ENCODE measurements around the gene PDGFB.
A peak's percentile ranks its signal among the peaks of the same experiment; 100 is the strongest.

PDGFB gene

DNA sequence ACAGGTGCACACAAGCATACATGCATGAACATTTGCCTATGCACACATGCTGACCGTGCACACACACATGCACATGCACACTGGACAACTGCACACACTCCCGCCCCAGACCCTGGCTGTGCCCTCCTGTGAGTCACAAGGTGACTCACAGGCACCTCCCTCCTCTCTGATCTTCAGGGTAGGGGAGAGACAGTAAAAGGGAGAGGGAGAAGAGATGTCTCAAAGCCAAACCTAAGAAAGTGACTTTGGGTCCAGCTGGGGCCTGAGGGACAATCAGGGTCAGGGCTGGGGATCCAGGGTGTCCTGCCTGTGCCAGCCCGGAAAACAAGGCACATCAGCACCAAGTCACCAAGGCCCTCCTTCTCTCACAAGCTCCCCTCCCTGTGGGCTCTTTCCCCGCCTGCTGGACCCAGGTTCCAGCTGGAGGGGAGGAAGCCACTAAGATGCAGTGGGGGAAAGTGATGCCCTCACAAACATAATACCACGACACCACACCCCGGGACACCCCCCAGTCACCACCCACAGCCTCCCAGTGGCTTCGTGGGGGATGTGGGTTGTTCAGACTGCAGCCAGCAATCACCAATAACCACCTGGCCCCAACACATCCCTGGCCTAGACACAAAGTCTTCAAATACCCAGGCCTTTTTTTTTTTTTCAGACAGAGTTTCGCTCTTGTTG, 39.3 kb downstream of the PDGFB start:
- DNase-seq (ENCODE audit: low read depth) = peak; percentile 28

DNA sequence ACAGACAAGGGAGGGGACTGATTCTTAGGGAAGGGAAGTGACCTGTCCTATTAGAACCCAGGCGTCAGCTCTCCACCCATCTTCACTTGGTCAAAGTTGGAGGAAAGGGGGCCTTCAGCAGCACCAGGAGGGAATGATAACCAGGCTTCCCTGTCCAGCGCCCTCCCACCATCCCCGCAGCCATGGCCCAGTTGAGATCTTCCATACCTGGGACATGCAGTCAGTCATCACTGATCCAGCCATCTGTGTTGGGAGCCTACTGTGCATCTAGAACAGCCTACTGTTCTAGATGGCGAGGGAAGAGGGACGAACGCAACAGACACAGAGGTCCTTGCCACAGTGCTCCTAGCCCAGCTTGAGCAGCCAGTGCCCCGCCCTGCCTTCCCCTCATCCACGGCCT, 40.6 kb downstream of the PDGFB start:
- no peak for DNase-seq (ENCODE audit: low read depth)

DNA sequence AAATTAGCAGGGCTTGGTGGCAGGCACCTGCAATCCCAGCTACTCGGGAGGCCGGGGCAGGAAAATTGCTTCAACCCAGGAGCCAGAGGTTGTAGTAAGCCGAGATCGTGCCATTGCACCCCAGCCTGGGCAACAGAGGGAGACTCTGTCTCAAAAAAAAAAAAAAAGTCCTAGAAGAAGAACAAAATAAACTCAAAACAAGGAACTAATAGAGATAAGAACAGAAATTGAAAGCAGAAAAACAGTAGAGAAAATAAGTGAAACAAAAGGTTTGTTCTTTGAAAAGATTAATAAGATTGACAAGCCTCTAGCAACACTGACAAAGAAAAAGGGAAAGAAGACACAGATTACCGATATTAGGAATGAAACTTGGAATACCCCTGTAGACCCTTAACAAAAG, 47.2 kb downstream of the PDGFB start:
- DNase-seq (ENCODE audit: low read depth) = no peak

DNA sequence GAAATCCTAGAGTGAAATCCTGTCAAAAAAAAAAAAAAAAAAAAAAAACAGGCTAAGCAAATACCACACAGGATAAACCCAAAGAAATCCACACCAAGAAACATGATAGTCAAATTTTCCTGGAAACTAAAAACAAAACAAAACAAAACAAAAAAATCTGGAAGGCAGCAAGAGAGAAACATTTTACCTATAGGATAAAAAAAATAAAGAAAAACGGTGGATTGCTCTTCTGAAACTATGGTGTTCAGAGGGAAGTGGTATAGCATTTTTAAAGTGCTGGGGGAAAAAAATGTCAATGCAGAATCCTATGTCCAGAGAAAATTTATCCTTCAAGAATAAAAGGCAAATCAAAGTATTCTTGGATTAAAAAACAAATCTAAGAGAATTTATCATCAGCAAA, 50.7 kb downstream of the PDGFB start:
- DNase-seq (ENCODE audit: low read depth) = no peak

DNA sequence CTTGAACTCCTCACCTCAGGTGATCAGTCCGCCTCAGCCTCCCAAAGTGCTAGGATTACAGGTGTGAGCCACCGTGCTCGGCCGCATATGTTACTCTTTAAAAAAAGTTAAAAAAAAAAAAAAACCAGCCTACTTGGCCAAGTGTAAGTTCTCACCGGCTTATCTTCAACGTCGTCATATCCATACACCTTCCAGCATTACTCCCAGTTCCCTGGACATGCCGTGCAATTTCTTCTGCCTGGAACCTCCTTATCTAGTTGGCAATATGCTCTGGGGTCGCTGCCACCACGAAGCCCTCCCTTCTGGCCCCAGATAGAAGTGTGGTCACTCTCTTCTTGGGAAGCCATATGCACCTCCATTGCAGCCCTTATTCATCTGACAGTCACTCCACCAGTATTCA, 56.0 kb downstream of the PDGFB start:
- no peak for DNase-seq (ENCODE audit: low read depth)

DNA sequence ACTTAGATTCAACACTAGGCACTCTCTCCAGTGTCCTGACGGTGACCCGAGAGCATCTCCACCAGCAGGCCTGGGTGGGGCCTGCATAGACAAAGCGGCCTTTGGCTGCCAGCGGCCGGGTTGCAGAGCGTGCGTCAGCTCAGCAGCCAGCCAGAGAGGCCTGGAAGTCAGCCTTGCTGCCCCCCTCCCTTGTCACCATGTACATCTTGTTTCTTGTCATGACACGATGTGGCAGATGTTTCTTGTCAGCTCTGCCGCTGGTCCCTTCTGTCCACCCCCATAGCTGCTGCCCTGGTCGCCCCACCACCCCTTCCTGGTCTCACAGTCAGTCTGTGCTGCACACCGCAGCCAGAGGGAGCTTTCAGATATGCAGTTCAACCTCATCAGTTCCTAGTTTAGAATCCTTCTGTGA, 59.2 kb downstream of the PDGFB start:
- no peak for DNase-seq (ENCODE audit: low read depth)

DNA sequence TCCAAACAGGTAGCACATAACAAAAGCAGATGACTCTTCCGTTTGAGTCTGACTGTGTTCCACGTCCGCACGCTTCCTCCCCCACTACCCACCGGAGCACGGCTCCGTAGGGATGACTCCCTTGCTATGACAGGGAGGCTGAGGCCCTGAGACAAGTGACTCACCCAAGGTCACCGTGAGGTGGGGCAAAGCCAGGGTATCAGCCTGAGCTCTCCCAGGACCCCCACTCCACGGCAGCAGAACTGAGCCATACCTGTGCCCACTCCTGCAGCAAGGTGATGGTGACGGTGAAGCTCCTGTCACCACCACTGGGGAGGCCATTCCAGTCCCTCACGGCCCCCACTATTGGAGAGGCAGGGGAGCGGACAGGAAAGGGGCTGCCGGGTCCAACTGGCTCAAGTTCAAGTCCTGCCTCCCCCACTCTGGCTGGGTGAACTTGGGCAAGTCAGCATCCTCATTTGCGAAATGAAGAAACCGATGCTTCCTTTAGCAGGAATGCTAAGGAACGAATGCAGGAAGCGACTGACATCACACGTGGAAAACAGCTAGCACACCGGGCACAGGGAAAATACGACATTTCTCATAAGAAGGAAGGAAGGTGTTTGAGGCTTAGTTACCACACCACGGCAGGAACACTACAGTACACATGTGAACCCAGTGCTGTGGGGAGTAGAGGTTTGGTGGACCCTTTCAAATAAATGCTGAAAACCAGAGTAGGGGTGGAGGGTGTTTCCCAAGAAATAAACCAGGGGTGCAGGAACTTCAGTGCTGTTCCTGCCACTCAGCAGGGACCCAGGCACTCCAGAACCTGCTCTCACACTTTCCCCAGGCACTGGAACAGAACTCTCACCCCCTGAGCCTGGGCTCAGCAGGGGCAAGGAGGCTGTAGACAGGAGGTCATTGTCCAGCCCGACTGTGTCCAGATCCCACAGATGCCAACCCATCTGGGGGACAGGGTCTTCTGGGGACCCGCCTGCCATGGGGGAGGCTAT, 59.9 kb downstream of the PDGFB start:
- no peak for DNase-seq (ENCODE audit: low read depth)

DNA sequence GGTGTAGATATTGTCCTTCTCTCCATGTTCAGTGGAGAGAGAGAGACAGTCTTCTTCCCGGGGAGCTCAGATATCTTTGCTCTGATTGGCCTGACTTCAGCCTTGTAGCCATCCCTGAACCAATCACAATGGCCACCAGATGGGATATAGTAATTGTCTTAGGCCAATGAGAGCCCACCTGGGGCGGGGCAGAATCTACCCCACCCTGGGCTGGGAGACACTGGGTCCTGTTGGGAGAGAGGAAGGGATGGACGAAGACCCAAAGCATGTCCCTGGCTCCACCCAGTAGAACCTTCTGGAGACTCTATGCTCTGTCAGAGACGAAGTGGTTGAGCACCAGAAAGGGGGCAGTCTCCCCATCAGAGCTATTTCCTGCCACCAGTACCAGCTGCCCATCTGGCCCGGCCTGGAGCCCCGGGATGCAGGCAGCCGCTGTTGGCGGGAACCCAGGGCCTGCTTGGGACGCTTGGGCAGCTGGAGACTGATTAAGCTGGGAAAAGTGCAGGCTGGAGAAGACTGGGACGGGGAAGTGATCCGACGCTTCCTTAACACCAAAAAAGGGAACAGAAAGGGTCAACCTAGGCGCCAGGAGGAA, 60.7 kb downstream of the PDGFB start:
- no peak for DNase-seq (ENCODE audit: low read depth)

DNA sequence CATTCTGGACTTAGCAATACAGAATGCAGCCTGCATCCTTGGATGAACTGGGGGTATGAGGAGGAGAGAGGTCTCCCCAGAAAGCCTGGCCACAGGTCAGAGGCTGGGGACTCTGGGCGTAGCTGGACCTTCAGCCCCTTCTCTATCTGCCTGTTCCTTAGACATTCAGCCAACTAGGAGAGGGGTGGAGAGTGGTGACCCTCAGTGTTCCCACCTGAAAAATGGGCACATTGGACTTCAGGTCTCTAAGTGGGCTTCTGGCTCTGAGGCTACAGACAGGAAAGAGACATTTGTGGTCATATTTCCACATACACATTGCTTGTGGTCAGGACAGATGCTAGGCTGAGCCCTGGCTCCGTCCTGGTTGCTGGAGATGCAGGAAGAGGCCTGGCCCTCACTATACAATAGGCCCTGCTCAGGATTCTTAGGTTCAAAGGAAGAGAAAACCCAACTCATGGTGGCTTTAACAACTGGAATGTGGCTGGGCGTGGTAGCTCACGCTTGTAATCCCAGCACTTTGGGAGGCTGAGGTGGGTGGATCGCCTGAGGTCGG, 62.2 kb downstream of the PDGFB start:
- no peak for DNase-seq (ENCODE audit: low read depth)

DNA sequence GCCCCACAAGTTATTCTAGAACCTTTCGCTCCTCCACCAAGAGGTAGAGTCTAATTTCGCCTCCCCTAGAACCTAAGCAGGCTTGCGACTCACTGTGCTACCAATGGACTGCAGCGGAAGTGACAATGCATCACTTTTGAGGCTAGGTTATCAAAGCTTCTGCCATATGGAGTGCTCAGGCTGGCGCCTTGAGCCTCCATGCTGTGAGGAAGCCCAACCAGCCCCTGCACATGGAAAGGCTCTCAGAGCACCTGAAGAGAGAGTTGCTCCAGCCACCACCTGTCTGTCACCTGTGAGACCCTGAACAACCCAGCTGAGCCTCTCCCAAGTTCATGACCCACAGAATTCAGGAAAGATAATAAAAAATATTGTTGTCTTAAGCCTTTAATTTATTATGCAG, 63.0 kb downstream of the PDGFB start:
- DNase-seq (ENCODE audit: low read depth) = no peak

DNA sequence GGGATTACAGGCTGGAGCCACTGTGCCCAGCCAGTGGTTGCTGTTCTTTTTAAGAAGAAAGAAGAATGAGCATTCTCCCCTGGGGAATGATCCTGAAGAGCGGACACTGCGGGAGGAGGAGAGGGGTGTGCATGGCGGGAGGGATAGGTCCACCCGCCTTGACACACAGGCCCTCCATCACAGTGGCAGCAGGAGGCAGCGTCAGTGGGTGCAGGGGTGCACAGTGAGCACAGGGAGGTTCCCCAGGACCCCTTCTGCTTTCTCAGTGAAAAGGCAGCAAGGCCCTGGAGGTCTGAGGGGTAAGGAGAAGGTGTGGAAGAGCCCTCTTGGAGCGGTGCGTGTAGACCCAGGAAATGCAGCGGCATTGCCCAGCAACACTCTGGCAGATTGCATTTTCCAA, 63.4 kb downstream of the PDGFB start:
- no peak for DNase-seq (ENCODE audit: low read depth)

DNA sequence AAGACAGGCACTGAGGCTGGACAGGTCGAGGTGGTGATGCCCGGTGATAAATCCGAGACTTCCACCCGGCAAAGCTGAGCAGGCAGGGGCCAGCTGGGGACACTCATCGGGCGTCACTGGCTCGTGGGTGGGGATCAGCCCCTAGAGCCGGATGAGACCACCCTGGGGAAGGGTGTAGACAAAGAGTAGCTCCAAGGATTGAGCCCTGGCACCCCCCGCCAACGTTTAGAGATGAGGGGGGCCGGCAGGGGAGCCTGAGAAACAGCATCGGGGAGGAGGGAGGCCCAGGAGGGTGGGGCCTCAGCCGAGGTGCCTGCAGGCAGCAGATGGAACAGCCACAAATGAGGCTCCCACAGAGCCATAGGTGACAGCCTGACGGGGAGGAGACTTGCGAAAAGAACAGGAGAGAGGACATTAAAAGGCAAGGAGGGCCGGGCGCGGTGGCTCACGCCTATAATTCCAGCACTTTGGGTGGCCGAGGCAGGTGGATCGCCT, 64.9 kb downstream of the PDGFB start:
- no peak for DNase-seq (ENCODE audit: low read depth)

DNA sequence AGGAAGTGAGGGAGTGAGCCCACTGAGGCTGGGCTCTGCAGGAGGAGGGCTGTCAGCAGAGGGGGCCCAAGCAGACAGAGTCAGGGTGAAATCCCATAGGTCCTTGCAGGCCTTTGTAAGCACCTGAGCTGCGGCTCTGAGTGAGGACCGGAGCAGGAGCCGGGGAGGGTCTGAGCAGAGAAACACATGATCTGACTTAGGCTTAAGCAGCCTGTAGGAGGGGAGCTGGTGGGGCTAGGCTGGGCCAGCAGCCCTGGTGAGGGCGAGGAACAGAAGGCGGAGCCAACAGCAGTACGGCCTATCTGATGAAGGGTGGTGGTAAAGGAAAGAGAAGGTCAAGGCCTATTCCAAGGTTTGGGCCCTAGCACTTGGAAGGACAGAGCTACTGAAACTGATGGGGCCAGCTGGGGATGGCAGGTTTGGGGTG, 65.4 kb downstream of the PDGFB start:
- no peak for DNase-seq (ENCODE audit: low read depth)

DNA sequence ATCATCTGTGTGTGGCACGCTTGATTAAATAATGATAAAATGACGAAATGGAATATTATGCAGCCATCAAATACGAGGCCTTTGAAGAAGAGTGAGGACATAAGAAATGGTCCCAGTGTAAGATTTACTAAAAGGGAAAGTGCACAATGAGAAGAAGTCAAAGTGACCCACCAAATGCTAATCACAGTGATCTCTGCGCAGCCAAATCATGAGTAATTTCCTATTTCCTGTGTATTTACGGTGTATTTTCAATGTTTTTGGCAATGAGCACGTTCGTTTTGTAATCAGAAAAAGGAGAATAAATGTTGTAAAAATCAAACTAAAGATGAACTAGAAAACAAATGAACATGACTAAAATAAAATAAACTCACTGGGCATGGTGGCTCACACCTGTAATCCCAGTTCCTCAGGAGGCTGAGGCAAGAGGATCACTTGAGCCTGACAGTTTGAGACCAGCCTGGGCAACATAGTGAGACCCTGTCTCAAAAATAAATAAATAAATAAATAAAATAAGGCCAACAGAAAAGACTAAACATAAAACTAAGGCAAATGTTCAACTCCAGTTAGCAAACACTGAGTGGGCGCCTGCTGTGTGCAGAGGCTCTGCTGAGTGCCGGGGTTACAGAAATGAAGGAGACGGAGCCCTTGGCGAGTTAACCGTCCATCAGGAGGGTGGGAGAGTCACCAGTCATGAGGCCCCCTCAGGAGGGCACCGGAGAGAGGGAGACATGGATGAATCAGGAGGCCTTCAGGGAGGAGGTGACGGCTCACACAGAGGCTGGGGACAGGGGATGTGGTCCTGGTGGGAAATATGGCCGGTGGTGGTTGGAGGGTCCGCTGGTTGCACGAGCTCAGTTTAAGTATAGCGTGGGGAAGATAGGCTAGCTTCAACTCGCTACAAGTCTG, 66.3 kb downstream of the PDGFB start:
- DNase-seq (ENCODE audit: low read depth) = no peak

DNA sequence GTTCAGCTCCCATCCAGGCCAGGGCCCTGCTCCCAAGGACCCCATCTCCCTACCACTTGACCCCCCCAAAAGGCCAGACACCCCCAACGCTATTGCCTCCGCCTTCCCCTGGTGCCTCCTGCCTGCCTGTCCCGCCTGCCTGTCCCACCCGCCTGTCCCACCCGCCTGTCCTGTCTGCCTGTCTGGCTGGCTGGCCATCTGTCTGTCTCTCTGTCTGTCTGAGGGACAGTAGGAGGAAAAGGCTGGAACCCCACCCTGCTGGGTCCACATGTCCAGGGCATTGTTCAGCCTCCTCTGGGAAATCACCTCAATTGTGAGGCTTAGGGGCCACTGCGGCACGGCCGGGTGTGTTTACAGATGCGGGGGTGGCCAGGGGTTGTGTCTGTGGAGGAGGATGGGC, 67.0 kb downstream of the PDGFB start:
- DNase-seq (ENCODE audit: low read depth) = no peak

DNA sequence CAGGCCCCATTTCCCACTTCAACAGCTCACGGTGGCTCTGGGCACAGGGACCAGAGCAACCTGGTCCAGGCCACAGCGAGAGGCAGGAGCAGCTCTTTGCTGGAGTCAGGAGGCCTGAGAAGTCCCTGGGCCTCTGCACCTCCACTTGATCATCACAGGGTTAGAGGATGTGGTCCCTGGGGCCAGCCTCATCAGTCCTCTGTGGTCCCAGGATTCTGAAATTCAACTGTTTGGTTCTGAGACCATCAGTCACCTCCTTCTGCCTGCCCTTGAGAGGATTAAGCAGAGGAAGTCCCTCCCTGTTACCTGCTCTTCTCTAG, 67.4 kb downstream of the PDGFB start:
- no peak for DNase-seq (ENCODE audit: low read depth)

DNA sequence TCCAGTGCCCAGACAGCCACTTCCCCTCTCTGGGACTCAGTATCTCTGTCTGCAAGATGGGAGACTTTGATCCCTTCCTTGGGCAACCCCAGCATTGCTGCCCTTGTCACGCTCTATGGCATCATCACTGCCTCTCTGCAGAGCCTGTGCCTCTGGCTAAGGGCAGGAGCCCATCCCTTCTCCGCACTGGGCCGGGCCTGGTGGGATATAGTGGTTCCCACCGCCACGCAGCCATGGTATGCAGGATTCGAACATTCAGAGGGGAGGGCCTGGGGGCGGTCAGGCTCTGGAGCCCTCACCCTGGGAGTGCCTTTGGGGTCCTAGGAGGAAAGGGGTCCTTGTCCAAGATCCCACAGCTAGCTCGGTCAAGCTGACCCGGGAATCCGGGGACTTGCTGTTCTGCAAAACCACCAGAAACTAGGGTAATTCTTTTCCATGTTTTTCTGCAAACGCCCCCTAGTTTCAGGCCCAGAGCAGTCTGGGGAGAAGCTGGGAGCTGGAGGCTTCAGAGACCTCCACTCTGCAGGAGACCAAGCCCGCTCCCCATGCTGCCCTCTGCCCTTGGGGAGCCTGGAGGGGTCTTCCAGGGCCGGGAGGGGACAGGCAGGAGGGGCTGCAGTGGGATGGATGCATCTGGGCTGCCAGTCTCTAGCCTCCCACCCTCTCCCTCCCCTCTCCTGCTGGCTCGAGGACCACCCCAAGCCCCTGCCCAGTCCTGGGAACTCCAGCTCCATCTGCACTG, 67.9 kb downstream of the PDGFB start:
- DNase-seq (ENCODE audit: low read depth) = no peak

DNA sequence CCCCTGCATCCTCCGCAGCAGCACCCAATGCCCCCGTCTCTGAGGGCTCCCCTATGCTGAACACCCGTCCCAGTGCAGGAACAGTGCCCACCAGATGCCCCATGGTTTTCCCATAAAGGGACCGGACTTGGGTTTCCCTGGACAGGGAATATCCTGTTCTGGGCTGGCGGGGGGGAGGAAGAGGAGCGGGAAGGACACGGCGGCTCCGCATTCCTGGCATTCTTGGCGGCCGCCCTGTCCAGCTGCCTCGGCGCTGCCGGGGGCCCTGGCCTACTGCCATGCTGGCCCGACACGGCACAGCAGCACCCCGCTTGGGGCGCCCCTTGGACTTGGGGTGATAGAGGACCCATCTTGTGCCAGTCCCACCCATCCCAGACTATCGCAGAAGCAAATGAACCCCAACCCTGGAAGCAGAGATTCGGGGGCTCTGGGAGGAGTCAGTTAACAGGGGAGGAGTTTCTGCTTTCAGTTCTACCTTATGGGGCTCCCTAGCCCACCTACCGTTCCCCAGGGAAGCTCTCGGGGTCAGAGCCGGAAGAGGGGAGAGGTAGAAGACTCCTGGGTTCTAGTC, 68.6 kb downstream of the PDGFB start:
- DNase-seq (ENCODE audit: low read depth) = no peak

DNA sequence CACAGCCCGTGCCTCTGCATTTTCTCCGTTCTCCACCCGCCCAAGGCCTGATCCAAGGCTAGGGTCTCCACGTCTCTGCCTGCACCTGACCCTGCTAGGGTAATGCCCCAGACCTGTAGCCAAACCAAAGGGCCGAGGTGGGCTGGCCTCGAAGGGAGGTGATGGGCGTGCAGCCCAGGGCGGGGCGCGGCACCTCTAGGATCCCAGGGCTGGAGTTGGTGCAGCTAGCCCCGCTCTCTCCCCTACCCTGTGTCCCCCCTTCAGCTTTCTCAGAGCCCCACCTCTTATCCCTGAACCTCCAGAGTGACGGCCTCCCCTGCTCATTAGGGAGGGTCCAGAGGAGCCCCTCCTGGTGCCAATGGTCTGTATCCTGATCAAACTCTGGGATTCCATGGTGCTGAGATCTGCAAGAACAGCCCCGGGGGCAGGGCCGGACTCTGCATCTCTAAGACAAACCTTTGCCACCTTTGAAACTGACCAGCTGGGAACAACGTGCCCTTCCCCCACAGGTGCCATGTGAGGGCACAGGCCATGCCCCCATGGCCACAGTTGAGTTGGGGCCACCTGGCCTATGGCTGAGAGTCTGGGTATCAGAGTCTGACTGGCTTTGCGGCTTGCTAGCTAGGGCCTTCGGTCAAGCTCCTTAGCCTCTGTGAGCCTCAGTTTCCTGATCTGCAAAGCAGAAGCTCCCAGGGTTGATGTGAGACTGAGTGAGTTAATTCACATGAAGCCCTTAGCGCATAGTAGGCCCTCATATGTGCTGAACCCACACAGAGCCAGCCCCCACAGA, 69.2 kb downstream of the PDGFB start:
- no peak for DNase-seq (ENCODE audit: low read depth)
